Myocyte (in vitro differentiated cells): ENCODE results near the gene DDIAS. TPM values are rescaled to one million over a fixed set of nuclear protein-coding genes. Genes with fewer than 3 reads are reported as not detected.
"Not testable (repeated sequence)": the region's sequence is repeated elsewhere in the genome, so short reads cannot be mapped to it uniquely, and the experiment has no call there.

Experiments
- DNase-seq: peaks from one replicate; pipeline ENCODE4 v3.0.0-alpha.2; 2012; ENCODE audit warnings: low read depth
- total RNA-seq: library from RNA; depleted of rRNA; stranded (reverse); fragments of >200 nt; gene quantifications from 2 replicates; pipeline ENCODE4 v1.2.3, GENCODE V29; 2014

DDIAS gene
- total RNA-seq, 1 donor from 2014 or later: 1.2 TPM

DNA sequence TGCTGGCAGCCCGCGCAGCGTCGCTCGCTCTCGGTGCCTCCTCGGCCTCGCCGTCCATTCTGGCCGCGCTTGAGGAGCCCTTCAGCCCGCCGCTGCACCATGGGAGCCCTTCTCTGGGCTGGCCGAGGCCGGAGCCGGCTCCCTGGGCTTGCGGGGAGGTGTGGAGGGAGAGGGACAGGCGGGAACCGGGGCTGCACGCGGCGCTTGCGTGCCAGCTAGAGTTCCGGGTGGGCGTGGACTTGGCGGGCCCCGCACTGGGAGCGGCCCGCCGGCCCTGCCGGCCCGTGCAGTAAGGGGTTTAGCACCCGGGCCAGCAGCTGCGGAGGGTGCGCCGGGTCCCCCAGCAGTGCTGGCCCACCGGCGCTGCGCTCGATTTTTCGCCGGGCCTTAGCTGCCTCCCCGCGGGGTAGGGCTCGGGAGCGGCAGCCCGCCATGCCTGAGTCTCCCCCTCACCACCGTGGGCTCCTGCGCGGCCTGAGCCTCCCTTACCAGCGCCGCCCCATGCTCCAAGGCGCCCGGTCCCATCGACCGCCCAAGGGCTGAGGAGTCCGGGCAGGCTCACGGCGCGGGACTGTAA, 69.1 kb downstream of the DDIAS start:
- not testable (repeated sequence) for DNase-seq

DNA sequence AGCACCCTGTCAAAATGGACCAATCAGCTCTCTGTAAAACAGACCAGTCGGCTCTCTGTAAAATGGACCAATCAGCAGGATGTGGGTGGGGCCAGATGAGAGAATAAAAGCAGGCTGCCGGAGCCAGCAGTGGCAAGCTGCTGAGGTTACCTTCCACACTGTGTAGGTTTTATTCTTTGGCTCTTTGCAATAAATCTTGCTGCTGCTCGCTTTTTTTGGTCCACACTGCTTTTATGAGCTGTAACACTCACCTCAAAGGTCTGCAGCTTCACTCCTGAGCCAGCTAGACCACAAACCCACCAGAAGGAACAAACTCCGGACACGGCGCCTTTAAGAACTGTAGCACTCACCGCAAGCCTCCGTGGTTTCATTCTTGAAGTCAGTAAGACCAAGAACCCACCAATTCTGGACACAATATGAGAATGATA, 70.0 kb downstream of the DDIAS start:
- DNase-seq: not testable (repeated sequence)

DNA sequence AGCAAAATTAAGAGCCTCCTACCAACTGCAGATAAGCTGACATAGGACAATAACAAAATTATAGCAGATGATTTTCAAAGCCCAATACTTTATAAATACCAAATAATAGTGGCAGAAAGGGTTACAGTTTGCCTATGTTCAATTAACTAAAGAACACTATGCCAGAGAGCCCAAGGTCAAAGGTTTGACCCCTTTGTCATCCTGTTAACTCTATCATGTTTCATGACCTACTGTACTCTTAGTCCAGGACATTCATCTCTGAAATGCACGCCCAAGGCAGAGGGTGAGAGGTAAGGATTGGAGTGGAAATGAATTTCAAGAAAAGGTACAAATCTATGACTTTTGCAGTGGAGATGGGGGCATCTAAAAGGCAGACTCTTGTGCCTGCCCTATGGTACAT, 70.6 kb downstream of the DDIAS start:
- no peak for DNase-seq

GRCh38 chr11:82974135-82974534, 72.6 kb downstream of the DDIAS start:
- DNase-seq: no peak

- DNase-seq: no peak
Observed at GRCh38 chr11:82974851-82975250, 73.3 kb downstream of the DDIAS start.

DNA sequence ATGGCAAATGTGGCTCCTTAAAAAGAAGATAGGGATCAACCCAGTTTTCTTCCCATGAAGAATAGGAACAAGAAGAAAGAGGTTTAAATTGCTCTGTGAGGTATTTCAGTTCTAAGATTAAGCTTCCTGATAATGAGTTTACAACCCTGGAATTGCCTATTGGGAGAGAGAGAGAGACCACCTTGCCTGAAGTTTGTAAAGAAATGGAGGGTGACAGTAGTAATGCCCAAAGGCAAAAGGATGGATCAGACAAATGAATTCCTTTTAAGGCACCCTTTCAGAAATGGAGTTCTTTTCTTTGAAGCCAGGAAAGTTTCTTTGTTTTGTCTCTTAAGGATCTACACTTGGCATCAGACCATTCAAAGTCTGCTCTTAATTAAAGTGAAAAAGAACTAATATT, 74.3 kb downstream of the DDIAS start:
- DNase-seq: no peak

DNA sequence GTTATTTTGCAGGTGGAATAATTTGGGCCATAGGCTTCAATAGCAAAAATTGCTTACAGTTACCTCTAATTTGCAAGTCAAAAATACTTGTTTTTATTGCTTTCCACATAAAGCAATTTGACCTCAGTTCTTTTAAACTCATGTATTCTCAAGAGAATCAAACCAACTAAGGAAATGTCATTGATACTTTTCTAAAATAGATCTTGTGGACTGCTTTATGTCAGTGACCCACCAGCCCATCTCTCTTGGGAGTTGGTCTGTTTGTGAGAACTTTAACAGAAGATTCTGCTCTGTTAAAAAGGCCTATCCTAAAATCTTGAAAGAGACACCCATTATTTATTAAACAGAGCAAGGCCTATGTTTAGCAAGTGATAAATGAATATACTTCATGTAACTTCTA, 75.2 kb downstream of the DDIAS start:
- no peak for DNase-seq

- peak; percentile 36 for DNase-seq
Observed at GRCh38 chr11:82978422-82979099, 77.0 kb downstream of the DDIAS start.

DNA sequence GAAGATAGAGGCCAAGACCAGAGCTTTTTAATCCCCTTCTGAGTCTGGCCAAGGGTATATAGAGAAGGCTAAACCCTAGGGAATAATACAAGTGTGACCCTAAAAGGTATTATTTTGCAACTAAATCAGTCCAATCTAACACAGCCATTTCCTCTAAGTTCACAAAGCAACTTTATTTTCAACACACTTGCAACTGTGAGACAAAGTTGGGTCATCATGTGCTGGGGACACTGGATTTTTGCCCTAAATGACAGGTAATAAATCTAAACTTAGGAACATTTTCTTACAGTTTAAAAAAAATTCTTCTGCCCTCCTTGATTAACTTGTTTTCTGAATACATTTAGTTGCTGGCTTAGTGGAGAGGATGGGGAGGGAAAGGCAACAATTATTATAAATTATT, 78.3 kb downstream of the DDIAS start:
- no peak for DNase-seq

DNA sequence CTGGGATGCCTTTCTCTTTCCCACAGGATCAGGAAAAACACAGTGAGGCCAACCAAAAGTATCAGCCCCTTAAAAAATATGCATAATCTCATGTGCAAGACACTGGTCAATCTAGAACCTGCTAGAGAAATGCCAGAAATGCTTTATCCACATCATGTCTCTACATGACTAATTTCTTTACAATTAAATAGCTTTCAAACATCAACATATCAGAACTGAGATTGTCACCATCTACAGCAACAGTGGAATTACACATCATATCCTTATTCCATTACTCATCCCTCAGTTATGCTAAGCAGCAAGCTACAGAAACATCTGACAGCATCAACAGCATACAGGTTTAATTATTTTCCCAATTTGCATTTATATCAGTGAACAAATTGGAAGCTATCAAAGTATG, 78.8 kb downstream of the DDIAS start:
- DNase-seq: peak; percentile 17

- no peak for DNase-seq
Observed at GRCh38 chr11:82980947-82981346, 79.4 kb downstream of the DDIAS start.

- DNase-seq: peak; percentile 13
Observed at GRCh38 chr11:82981852-82982251, 80.3 kb downstream of the DDIAS start.

Other genes with a start within 250 kb of the DDIAS start
- not detected in 2 replicates for gene FAM181B, start 167.9 kb upstream of the DDIAS start, total RNA-seq
- 29.6 and 30.3 TPM in 2 replicates for gene PRCP, start 1.3 kb upstream of the DDIAS start, total RNA-seq
- gene RAB30, start 170.2 kb downstream of the DDIAS start, total RNA-seq: 13.6 and 23.0 TPM in 2 replicates